Astrocyte (in vitro differentiated cells and primary cell): ENCODE results near the gene KLK13. TPM values are rescaled to one million over a fixed set of nuclear protein-coding genes. Genes with fewer than 3 reads are reported as not detected.

ENCODE experiments used
- DNase-seq: peaks from one replicate; pipeline ENCODE4 v3.0.0-alpha.2; 2010; ENCODE audit warnings: low read depth
- FAIRE-seq: peaks from 2 replicates; lab custom pipeline; 2011; peaks lifted over from hg19 to GRCh38; lab: Jason Lieb, UNC
- H2AFZ ChIP-seq: 2 replicates; pipeline ENCODE4 v1.6.0; 2012; ENCODE audit warnings: low read depth, low read length, inconsistent platforms
- H3K27ac ChIP-seq: 2 replicates; pipeline ENCODE4 v1.5.1; 2011; ENCODE audit warnings: low read depth, low read length, inconsistent platforms
- H3K27me3 ChIP-seq: 2 replicates; pipeline ENCODE4 v1.6.0; 2011; ENCODE audit warnings: low read length, inconsistent platforms; ENCODE audit not compliant: insufficient read depth
- H3K36me3 ChIP-seq: 2 replicates; pipeline ENCODE4 v1.5.1; 2011; ENCODE audit warnings: low read length, inconsistent platforms; ENCODE audit not compliant: insufficient read depth
- H3K4me1 ChIP-seq: 2 replicates; pipeline ENCODE4 v1.5.1; 2011; ENCODE audit warnings: low read length, inconsistent platforms; ENCODE audit not compliant: insufficient read depth
- H3K4me2 ChIP-seq: 2 replicates; pipeline ENCODE4 v1.6.0; 2012; ENCODE audit warnings: low read length, inconsistent platforms
- H3K4me3 ChIP-seq: 2 replicates; pipeline ENCODE4 v1.5.1; 2011; ENCODE audit warnings: low read depth, mild to moderate bottlenecking, low read length, inconsistent platforms; ENCODE audit not compliant: insufficient read depth
- H3K79me2 ChIP-seq: 2 replicates; pipeline ENCODE4 v1.6.0; 2012; ENCODE audit warnings: mild to moderate bottlenecking, low read length, inconsistent platforms; ENCODE audit not compliant: insufficient read depth
- H3K9ac ChIP-seq: 2 replicates; pipeline ENCODE4 v1.6.0; 2012; ENCODE audit warnings: mild to moderate bottlenecking, low read length, inconsistent platforms
- H3K9me3 ChIP-seq: 2 replicates; pipeline ENCODE4 v1.5.1; 2012; ENCODE audit warnings: low read depth, mild to moderate bottlenecking, low read length, inconsistent platforms; ENCODE audit not compliant: insufficient read depth
- H4K20me1 ChIP-seq: 2 replicates; pipeline ENCODE4 v1.6.0; 2012; ENCODE audit warnings: low read length, inconsistent platforms; ENCODE audit not compliant: insufficient read depth
- H3K27ac Mint-ChIP-seq: one replicate; pipeline ENCODE4 v1.8.0; 2021; ENCODE audit warnings: mild to moderate bottlenecking, mixed read lengths; ENCODE audit not compliant: unreplicated experiment
- H3K27me3 Mint-ChIP-seq: one replicate; pipeline ENCODE4 v1.8.0; 2021; ENCODE audit warnings: low read depth, mixed read lengths; ENCODE audit not compliant: unreplicated experiment
- H3K36me3 Mint-ChIP-seq: one replicate; pipeline ENCODE4 v1.8.0; 2021; ENCODE audit warnings: low read depth, mixed read lengths; ENCODE audit not compliant: unreplicated experiment
- H3K4me1 Mint-ChIP-seq: one replicate; pipeline ENCODE4 v1.8.0; 2021; ENCODE audit warnings: low read depth, mixed read lengths; ENCODE audit not compliant: unreplicated experiment
- H3K4me3 Mint-ChIP-seq: one replicate; pipeline ENCODE4 v1.8.0; 2021; ENCODE audit warnings: mild to moderate bottlenecking, moderate library complexity, mixed read lengths; ENCODE audit not compliant: unreplicated experiment
- H3K9me3 Mint-ChIP-seq: one replicate; pipeline ENCODE4 v1.8.0; 2021; ENCODE audit warnings: mild to moderate bottlenecking, mixed read lengths; ENCODE audit not compliant: unreplicated experiment
- CTCF ChIP-seq: IDR thresholded peaks from 2 replicates; pipeline ENCODE4 v1.5.1; 2011; ENCODE audit warnings: low read depth, mild to moderate bottlenecking, inconsistent platforms, low read length, moderate library complexity; ENCODE audit not compliant: insufficient read depth
- EZH2 ChIP-seq: IDR thresholded peaks from 2 replicates; pipeline ENCODE4 v1.6.1; 2012; ENCODE audit warnings: mild to moderate bottlenecking, low read length, inconsistent platforms; ENCODE audit not compliant: insufficient read depth
- total RNA-seq: library from RNA; stranded (reverse); gene quantifications from 2 replicates; pipeline ENCODE4 v1.2.1, GENCODE V29; 2021

Gene KLK13
- total RNA-seq, 1 donor from 2014 or later = 0.32 TPM

GRCh38 chr19:51027873-51028272, 37.0 kb downstream of the KLK13 start:
- Histone ChIP-seq H4K20me1 (no peaks in the 10 kb centered on the region), H3K9me3 (no peaks in the 10 kb centered on the region), H3K36me3 (no peaks in the 10 kb centered on the region), H3K27ac (no peak overlapping the region), H3K9ac (no peak overlapping the region), H3K4me1 (no peaks in the 10 kb centered on the region), H3K79me2 (no peaks in the 10 kb centered on the region), H2AFZ (no peak overlapping the region), H3K27me3 (no peaks in the 10 kb centered on the region), H3K4me3 (no peak overlapping the region), H3K4me2 (no peak overlapping the region)
- no peak for FAIRE-seq
- TF ChIP-seq EZH2 (no peak), CTCF (no peak)
- Mint-ChIP-seq H3K27ac (no peak overlapping the region), H3K4me1 (no peaks in the 10 kb centered on the region), H3K9me3 (peaks cover 7% of the 10 kb centered on the region), H3K4me3 (no peak overlapping the region), H3K36me3 (no peaks in the 10 kb centered on the region), H3K27me3 (peaks cover 51% of the 10 kb centered on the region)
- no peak for DNase-seq

- no peak overlapping the region for H3K27ac Mint-ChIP-seq
- no peaks in the 10 kb centered on the region for H3K4me1 Mint-ChIP-seq
- DNase-seq = no peak
- no peaks in the 10 kb centered on the region for H3K27me3 ChIP-seq
- H2AFZ ChIP-seq = no peak overlapping the region
- peaks cover 7% of the 10 kb centered on the region for H3K9me3 Mint-ChIP-seq
- FAIRE-seq = no peak
- H3K27me3 Mint-ChIP-seq = peaks cover 56% of the 10 kb centered on the region
- H4K20me1 ChIP-seq = no peaks in the 10 kb centered on the region
- no peak overlapping the region for H3K4me3 Mint-ChIP-seq
- H3K27ac ChIP-seq = no peak overlapping the region
- no peak overlapping the region for H3K9ac ChIP-seq
- no peaks in the 10 kb centered on the region for H3K36me3 ChIP-seq
- no peaks in the 10 kb centered on the region for H3K9me3 ChIP-seq
- no peaks in the 10 kb centered on the region for H3K79me2 ChIP-seq
- H3K4me2 ChIP-seq = no peak overlapping the region
- H3K4me1 ChIP-seq = no peaks in the 10 kb centered on the region
- H3K4me3 ChIP-seq = no peak overlapping the region
- H3K36me3 Mint-ChIP-seq = no peaks in the 10 kb centered on the region
- TF ChIP-seq EZH2 (no peak), CTCF (no peak)
These were observed 37.6 kb downstream of the KLK13 start for GRCh38 chr19:51027126-51027806.

- H2AFZ ChIP-seq = no peak within 1 kb of the TSS
- no peak within 1 kb of the TSS for H3K9ac ChIP-seq
- no peak within 1 kb of the TSS for H3K4me2 ChIP-seq
- Mint-ChIP-seq H3K36me3 (no peaks in the 10 kb centered on the region), H3K4me3 (no peak within 1 kb of the TSS), H3K4me1 (no peaks in the 10 kb centered on the region), H3K27me3 (peaks cover 54% of the 10 kb centered on the region), H3K27ac (no peak within 1 kb of the TSS), H3K9me3 (peaks cover 6% of the 10 kb centered on the region)
- no peaks in the 10 kb centered on the region for H3K4me1 ChIP-seq
- TF ChIP-seq CTCF = no peak
- no peak for TF ChIP-seq EZH2
- H3K4me3 ChIP-seq = no peak within 1 kb of the TSS
- no peaks in the 10 kb centered on the region for H4K20me1 ChIP-seq
- DNase-seq (no peak), FAIRE-seq (no peak)
- H3K79me2 ChIP-seq = no peaks in the 10 kb centered on the region
- H3K27ac ChIP-seq = no peak within 1 kb of the TSS
- no peaks in the 10 kb centered on the region for H3K27me3 ChIP-seq
- no peaks in the 10 kb centered on the region for H3K36me3 ChIP-seq
- H3K9me3 ChIP-seq = no peaks in the 10 kb centered on the region
These were observed 38.4 kb downstream of the KLK13 start, which contains the start of gene KLK11 for GRCh38 chr19:51026554-51026831. Gene KLK11 (minus strand): TSS chr19:51026616. CDS start chr19:51025631, 985 bp downstream.
